ENCODE results near the gene CTNNA1. TPM values are rescaled to one million over a fixed set of nuclear protein-coding genes. Genes with fewer than 3 reads are reported as not detected.

The CTNNA1 gene
- total RNA-seq, 2 donors from 2014 or later, result 107 to 140 TPM

DNA sequence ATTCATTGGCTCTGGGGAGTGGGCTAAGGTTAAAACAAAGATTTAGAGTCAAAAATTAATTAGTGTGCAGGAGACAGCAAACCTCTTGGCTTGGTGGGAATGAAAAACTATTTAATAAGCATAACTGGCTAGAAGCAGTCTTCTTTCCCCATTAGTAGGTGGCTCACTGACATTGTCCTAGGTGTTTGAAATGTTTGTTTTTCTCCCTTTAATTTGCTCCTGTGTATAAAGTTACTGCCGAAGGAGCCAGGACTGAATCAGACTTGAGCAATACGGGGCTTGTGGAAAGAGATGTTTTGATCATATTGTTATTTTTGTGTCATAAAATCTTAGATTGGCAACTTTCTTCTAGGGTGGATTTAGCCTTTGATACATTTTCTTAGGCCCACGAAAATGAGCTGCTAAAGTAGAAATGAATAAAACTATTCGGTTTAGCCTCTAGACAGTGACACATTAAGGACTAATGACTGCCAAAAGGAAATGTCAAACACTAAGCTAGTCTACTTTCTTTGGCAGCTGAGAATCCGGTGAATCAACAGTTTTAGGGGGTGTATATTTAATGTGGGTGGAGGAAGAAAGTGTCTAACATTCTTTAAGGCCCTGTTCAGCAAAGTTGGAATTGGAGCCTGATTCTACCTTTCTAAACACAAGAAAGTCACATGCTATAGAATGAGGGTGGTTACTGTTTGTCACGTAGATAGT is 91.7 kb downstream of the CTNNA1 start:
- Histone ChIP-seq H3K4me1 (peaks cover 49% of the 10 kb centered on the region), H3K27ac (peak overlapping the region in 3 of 4 donors; percentile 3 to 37 (median 25)), H3K9me3 (no peaks in the 10 kb centered on the region), H3K36me3 (replicated peaks in 1 of 2; ENCODE audit: insufficient read depth in 1 of 2, low read depth in 2 of 2) (no peaks in the 10 kb centered on the region), H3K27me3 (no peaks in the 10 kb centered on the region), H3K4me3 (no peak overlapping the region)
- DNase-seq, result no peak
- TF ChIP-seq, protein P1, sequence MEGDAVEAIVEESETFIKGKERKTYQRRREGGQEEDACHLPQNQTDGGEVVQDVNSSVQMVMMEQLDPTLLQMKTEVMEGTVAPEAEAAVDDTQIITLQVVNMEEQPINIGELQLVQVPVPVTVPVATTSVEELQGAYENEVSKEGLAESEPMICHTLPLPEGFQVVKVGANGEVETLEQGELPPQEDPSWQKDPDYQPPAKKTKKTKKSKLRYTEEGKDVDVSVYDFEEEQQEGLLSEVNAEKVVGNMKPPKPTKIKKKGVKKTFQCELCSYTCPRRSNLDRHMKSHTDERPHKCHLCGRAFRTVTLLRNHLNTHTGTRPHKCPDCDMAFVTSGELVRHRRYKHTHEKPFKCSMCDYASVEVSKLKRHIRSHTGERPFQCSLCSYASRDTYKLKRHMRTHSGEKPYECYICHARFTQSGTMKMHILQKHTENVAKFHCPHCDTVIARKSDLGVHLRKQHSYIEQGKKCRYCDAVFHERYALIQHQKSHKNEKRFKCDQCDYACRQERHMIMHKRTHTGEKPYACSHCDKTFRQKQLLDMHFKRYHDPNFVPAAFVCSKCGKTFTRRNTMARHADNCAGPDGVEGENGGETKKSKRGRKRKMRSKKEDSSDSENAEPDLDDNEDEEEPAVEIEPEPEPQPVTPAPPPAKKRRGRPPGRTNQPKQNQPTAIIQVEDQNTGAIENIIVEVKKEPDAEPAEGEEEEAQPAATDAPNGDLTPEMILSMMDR (IDR thresholded peaks at IDR 0.05), result no peak
- TF ChIP-seq POLR2A (IDR thresholded peaks at IDR 0.05), result no peak
- intact Hi-C loops (cut with DNase I), result no loop called here
- WGBS, 2 donors, result 38 to 39% methylated on average over 6 of the region's 6 CpGs
- no peak for ATAC-seq

DNA sequence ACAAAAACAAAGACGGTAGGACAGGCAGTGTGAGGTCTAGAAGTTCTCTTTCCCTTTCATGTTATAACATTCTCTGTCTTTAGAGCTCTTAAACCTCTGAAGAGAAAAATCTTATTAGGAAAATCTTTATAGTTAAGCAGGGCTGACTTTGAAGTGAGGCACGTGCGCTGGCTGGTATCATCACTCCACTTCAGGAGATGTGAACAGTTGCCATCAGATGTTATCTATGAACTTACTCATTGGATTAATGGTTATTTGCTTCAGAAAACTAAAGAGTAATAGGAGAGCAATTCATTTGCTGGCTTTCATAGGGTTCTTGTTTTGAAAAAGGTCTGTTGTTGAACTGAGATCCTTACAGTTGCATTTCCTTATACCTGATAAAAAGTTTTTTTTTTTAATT is 96.2 kb downstream of the CTNNA1 start:
- Histone ChIP-seq H3K27ac (no peak overlapping the region), H3K9me3 (no peaks in the 10 kb centered on the region), H3K36me3 (replicated peaks in 1 of 2; ENCODE audit: insufficient read depth in 1 of 2, low read depth in 2 of 2) (no peaks in the 10 kb centered on the region), H3K27me3 (no peaks in the 10 kb centered on the region), H3K4me1 (peaks cover 29% of the 10 kb centered on the region), H3K4me3 (no peak overlapping the region)
- intact Hi-C loops (cut with DNase I), result no loop called here
- 36 to 40% methylated on average over 3 of the region's 3 CpGs for WGBS, 2 donors
- DNase-seq (no peak), ATAC-seq (no peak)
- TF ChIP-seq POLR2A (IDR thresholded peaks at IDR 0.05), result no peak
- TF ChIP-seq, protein P1 (IDR thresholded peaks at IDR 0.05), result no peak

DNA sequence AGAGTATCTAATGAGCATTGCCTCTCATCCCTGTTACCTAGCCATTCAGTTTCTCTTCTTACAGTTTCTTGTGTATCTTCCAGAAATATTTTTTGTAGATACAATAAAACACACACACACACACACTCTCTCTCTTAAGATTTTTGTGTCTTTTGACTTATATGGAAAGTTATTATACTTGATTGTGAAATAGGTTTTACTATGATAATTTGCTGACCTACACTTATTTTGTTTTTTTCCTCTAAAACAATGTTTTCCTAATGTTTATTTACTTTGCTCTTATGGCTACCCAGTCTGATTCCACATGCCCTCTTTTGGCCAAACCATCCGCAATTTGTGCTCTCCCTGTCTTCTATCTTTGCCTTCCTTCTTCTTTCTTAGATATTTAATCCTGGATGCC is 96.7 kb downstream of the CTNNA1 start:
- Histone ChIP-seq H3K9me3 (no peaks in the 10 kb centered on the region), H3K4me3 (no peak overlapping the region), H3K4me1 (peaks cover 26% of the 10 kb centered on the region), H3K27me3 (no peaks in the 10 kb centered on the region), H3K36me3 (replicated peaks in 1 of 2; ENCODE audit: insufficient read depth in 1 of 2, low read depth in 2 of 2) (no peaks in the 10 kb centered on the region), H3K27ac (no peak overlapping the region)
- WGBS, 2 donors, result 55 to 77% methylated on average over 1 of the region's 1 CpG
- ATAC-seq (no peak), DNase-seq (no peak)
- intact Hi-C loops (cut with DNase I), result no loop called here
- TF ChIP-seq, protein P1 (IDR thresholded peaks at IDR 0.05), result no peak
- no peak for TF ChIP-seq POLR2A (IDR thresholded peaks at IDR 0.05)

DNA sequence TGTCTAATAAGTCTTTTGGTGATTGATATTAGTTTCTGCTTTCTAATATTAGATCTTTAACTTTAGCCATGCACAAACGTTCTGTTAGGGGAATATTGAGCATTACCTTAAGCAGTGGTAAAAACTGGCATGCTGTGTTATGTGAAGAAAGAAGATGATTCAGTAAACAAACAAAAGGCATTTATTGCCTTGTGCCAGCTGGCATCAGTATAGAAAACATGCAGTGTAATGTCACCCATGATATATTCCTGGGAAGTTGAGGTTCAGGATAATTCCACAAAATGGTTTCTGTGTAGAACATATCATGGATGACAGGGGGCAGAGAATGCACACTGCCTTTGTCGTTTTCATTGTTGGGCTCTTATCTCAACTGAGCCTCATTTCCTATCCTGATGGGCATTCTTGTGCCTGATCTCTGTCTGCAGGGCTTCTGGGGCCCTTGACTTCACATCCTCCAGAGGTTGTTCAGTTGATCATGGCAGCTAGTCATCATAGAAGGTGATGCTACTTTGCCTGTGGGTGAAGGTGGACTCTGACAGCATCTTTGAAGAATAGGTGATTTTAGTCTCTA is 97.7 kb downstream of the CTNNA1 start:
- 39 to 51% methylated on average over 2 of the region's 2 CpGs for WGBS, 2 donors
- DNase-seq (no peak), ATAC-seq (no peak)
- H3K4me3 ChIP-seq, result no peak overlapping the region
- TF ChIP-seq, protein P1 (IDR thresholded peaks at IDR 0.05), result no peak
- no peak for TF ChIP-seq POLR2A (IDR thresholded peaks at IDR 0.05)
- no peaks in the 10 kb centered on the region for H3K9me3 ChIP-seq
- H3K27me3 ChIP-seq, result no peaks in the 10 kb centered on the region
- H3K36me3 ChIP-seq (replicated peaks in 1 of 2; ENCODE audit: insufficient read depth in 1 of 2, low read depth in 2 of 2), result no peaks in the 10 kb centered on the region
- peaks cover 19% of the 10 kb centered on the region for H3K4me1 ChIP-seq
- H3K27ac ChIP-seq, result no peak overlapping the region
- intact Hi-C loops (cut with DNase I), result no loop called here

DNA sequence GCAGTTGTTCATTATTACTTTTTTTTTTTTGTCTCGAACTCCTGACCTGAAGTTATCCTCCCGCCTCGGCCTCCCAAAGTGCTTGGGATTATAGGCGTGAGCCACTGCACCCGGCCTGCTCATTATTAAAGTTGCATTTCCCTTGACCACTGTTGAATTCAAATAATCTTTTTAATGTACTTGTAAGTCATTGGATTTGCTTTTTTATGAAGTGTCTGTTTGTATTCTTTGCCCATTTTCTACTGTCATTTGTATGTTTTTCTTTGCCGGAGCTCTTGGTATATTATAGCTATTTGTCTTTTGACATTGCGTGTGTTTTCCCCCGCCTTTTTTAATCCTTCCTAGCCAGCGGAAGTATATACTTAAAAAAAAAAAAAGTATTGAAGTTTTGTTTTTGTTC is 99.9 kb downstream of the CTNNA1 start:
- Histone ChIP-seq H3K4me1 (peaks cover 19% of the 10 kb centered on the region), H3K27me3 (no peaks in the 10 kb centered on the region), H3K4me3 (no peak overlapping the region), H3K9me3 (no peaks in the 10 kb centered on the region), H3K36me3 (replicated peaks in 1 of 2; ENCODE audit: insufficient read depth in 1 of 2, low read depth in 2 of 2) (no peaks in the 10 kb centered on the region), H3K27ac (no peak overlapping the region)
- 82 to 89% methylated on average over 9 of the region's 9 CpGs for WGBS, 2 donors
- DNase-seq, result no peak
- intact Hi-C loops (cut with DNase I), result no loop called here
- no peak for TF ChIP-seq POLR2A (IDR thresholded peaks at IDR 0.05)
- TF ChIP-seq, protein P1 (IDR thresholded peaks at IDR 0.05), result no peak
- ATAC-seq, result no peak

All from body of pancreas (tissue), 4 donors.